PC-9 (cell line): ENCODE results near the gene TAOK2. TPM values are rescaled to one million over a fixed set of nuclear protein-coding genes. Genes with fewer than 3 reads are reported as not detected.

Experiments used
- Bru-seq: library from RNA; stranded (reverse); fragments of 400-500 nt; gene quantifications from one replicate; lab custom pipeline; 2021; lab: Mats Ljungman, UMichigan
- BruChase-seq, 2 experiments: library from RNA; stranded (reverse); fragments of 400-500 nt; gene quantifications; one replicate each; lab custom pipeline; 2021; lab: Mats Ljungman, UMichigan
- BruUV-seq: library from RNA; stranded (reverse); fragments of 400-500 nt; replicated peaks from 2 replicates; lab custom pipeline; 2021; lab: Mats Ljungman, UMichigan
- CTCF ChIA-PET: fragments of 300-600 bp; sonication (Branson Sonifier 250); formaldehyde crosslinking; loops from one replicate; lab custom pipeline; 2022; ENCODE audit warnings: antibody characterized with exemption; lab: Charles Lee
- POLR2A ChIA-PET: fragments of 300-600 bp; sonication (Branson Sonifier 250); formaldehyde crosslinking; loops from one replicate; lab custom pipeline; 2022; ENCODE audit warnings: antibody characterized with exemption; ENCODE audit not compliant: unreplicated experiment; lab: Charles Lee
- DNase-seq, 2 experiments: peaks; one replicate each; pipeline versions ENCODE4 v3.0.0 to v3.0.0-alpha.2; 2015 to 2022; ENCODE audit warnings: mixed read lengths in 1 of 2
- H2AFZ ChIP-seq: fragments of 200-600 bp; sonication (generic); 2 replicates; pipeline ENCODE4 v1.8.1; 2017; ENCODE audit warnings: antibody characterized with exemption
- H3F3A ChIP-seq: fragments of 200-600 bp; sonication (generic); 2 replicates; pipeline ENCODE4 v1.8.1; 2017; ENCODE audit warnings: antibody characterized with exemption, mild to moderate bottlenecking, low read depth; ENCODE audit not compliant: insufficient read depth
- H3K27ac ChIP-seq: fragments of 200-600 bp; sonication (generic); 2 replicates; pipeline ENCODE4 v1.6.1; 2016; ENCODE audit warnings: mixed run types
- H3K27me3 ChIP-seq: fragments of 200-600 bp; sonication (generic); 2 replicates; pipeline ENCODE4 v1.6.1; 2016; ENCODE audit warnings: low read depth, mixed run types; ENCODE audit not compliant: insufficient read depth
- H3K36me3 ChIP-seq: fragments of 200-600 bp; sonication (generic); 2 replicates; pipeline ENCODE4 v1.6.1; 2016; ENCODE audit warnings: low read depth, mixed run types
- H3K4me1 ChIP-seq: fragments of 200-600 bp; sonication (generic); replicated peaks from 2 replicates; pipeline ENCODE4 v1.6.1; 2016; ENCODE audit warnings: mixed run types; ENCODE audit not compliant: insufficient read depth
- H3K4me2 ChIP-seq: fragments of 200-600 bp; sonication (generic); 2 replicates; pipeline ENCODE4 v1.6.1; 2017; ENCODE audit warnings: mixed run types
- H3K4me3 ChIP-seq: fragments of 200-600 bp; sonication (generic); 2 replicates; pipeline ENCODE4 v1.6.1; 2016; ENCODE audit warnings: mixed run types
- H3K79me2 ChIP-seq: fragments of 200-600 bp; sonication (generic); 2 replicates; pipeline ENCODE4 v1.6.1; 2017; ENCODE audit warnings: low read depth, mixed run types
- H3K9me2 ChIP-seq: fragments of 200-600 bp; sonication (generic); 2 replicates; pipeline ENCODE4 v1.8.1; 2017; ENCODE audit warnings: mild to moderate bottlenecking; ENCODE audit not compliant: insufficient read depth
- H3K9me3 ChIP-seq: fragments of 200-600 bp; sonication (generic); 2 replicates; pipeline ENCODE4 v1.8.1; 2016; ENCODE audit warnings: low read depth; ENCODE audit not compliant: insufficient read depth
- H4K20me1 ChIP-seq: fragments of 200-600 bp; sonication (generic); 2 replicates; pipeline ENCODE4 v1.8.1; 2017; ENCODE audit not compliant: insufficient read depth
- EZH2 ChIP-seq: fragments of 200-600 bp; sonication (generic); IDR thresholded peaks from 2 replicates; pipeline ENCODE4 v1.8.0; 2017; ENCODE audit warnings: antibody characterized with exemption, low read depth
- intact Hi-C: fragments of 100-400 bp; cut with micrococcal nuclease; formaldehyde crosslinking; loops from one replicate; pipeline ENCODE4 v1.10.0; 2022; ENCODE audit not compliant: unreplicated experiment
- long read RNA-seq: library from polyadenylated mRNA; stranded (forward); transcript quantifications from one replicate; pipeline ENCODE4 v2.0.0, GENCODE V29; 2022
- total RNA-seq: library from RNA; stranded (reverse); gene quantifications from 2 replicates; pipeline ENCODE4 v1.2.3, GENCODE V29; 2021
- TF ChIP-seq, protein P1 (sequence below): fragments of 200-600 bp; sonication (generic); conservative IDR thresholded peaks from 2 replicates; pipeline ENCODE4 v1.6.1; 2017; ENCODE audit warnings: mixed run types, antibody characterized with exemption, mild to moderate bottlenecking, moderate library complexity

TAOK2 gene
- total RNA-seq (76.6 and 82.9 TPM in 2 replicates), Bru-seq, nascent RNA (percentile 81 among the genes with signal in this experiment), BruChase-seq, experiment 1, labeled RNA remaining after a 2-hour chase (percentile 91 among the genes with signal in this experiment), BruChase-seq, experiment 2, labeled RNA remaining after a 6-hour chase (percentile 94 among the genes with signal in this experiment)
- long read RNA-seq, partial matches to known transcripts = 0 of 3 reads
- long read RNA-seq, other reads (novel, unspliced or antisense) = 3 of 3 reads

DNA sequence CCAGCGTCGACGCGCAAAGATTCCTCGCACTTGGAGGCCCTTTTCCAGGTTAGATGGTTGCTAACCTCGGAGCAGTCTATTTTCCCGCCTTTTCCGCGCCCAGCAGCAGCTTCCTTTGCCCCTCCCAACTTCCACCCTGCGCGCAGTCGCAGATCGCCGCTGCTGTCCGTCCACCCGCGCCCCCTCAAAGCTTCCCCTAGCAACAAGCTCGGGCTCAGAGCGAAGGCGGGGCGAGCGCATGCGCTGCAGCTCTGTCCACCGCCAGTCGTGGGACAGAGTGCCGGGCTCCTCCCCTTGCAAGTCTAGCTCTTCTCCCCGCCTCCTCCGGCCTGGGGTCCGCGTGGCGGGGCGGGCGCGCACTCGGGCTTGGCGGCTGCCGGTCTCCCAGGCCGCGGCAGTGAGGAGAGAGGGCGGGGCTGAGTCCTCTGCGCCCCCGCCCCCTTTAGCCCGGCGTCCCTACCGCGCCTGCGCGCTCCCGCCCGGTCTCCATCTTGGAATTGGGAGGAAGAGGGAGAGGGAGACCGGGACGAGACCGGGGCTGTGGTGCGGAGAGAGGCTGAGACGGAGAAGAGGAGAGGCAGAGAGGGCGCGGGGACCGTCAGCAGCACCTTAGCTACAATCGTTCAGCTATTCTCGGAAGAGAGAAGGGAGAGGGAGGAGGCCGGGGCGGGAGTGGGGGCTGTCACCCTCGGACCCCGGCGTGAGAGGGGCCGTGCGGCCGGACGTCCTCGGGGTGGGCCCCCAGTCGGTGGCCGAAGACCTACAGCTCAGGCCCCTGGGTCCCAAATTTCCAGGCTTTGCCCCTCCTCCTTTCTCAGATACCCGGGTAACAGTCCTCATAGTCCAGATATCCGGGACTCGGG, at the start of gene TAOK2:
Gene TAOK2, plus strand, starts transcription at position 485 of the 863 bp plus-strand sequence. CDS start 3,905 bp downstream, outside the sequence.
- TF ChIP-seq, protein P1, sequence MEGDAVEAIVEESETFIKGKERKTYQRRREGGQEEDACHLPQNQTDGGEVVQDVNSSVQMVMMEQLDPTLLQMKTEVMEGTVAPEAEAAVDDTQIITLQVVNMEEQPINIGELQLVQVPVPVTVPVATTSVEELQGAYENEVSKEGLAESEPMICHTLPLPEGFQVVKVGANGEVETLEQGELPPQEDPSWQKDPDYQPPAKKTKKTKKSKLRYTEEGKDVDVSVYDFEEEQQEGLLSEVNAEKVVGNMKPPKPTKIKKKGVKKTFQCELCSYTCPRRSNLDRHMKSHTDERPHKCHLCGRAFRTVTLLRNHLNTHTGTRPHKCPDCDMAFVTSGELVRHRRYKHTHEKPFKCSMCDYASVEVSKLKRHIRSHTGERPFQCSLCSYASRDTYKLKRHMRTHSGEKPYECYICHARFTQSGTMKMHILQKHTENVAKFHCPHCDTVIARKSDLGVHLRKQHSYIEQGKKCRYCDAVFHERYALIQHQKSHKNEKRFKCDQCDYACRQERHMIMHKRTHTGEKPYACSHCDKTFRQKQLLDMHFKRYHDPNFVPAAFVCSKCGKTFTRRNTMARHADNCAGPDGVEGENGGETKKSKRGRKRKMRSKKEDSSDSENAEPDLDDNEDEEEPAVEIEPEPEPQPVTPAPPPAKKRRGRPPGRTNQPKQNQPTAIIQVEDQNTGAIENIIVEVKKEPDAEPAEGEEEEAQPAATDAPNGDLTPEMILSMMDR = no peak
- no peak for TF ChIP-seq EZH2
- Histone ChIP-seq H3K36me3 (0 out of 2 replicates have a peak, but pooled peaks cover 4% of the 10 kb centered on the region), H3K27me3 (no peaks in the 10 kb centered on the region), H3F3A (peaks cover 15% of the 10 kb centered on the region; the same call in 1 of the 2 replicates), H3K9me2 (no peaks in the 10 kb centered on the region), H3K9me3 (no peaks in the 10 kb centered on the region), H3K4me3 (peak within 1 kb of the TSS; percentile 84), H4K20me1 (peaks cover 21% of the 10 kb centered on the region; the same call in 1 of the 2 replicates), H3K27ac (peak within 1 kb of the TSS; percentile 8; the same call in 1 of the 2 replicates), H3K4me1 (peaks cover 19% of the 10 kb centered on the region), H2AFZ (peak within 1 kb of the TSS; percentile 94), H3K79me2 (peaks cover 41% of the 10 kb centered on the region), H3K4me2 (peak within 1 kb of the TSS; percentile 91)
- intact Hi-C loops = loop anchor here (1.0 kb wide), 5 partner anchors 29 to 168 kb away; partner anchors contain the start of genes ASPHD1, CDIPT and KCTD13
- POLR2A ChIA-PET = interaction anchor here (0.6 to 1.7 kb wide), 23 partner anchors 11 to 1273 kb away, joined by 3 to 30 read pairs (median 5); partner anchors contain the start of genes ALDOA, ASPHD1, CDIPT and HIRIP3
- DNase-seq = peak; percentile 95 to 100
- no TSS peak for BruUV-seq
- CTCF ChIA-PET = interaction anchor here (0.5 to 1.2 kb wide), 8 partner anchors 11 to 125 kb away, joined by 3 to 6 read pairs (median 4); partner anchors contain the start of genes ASPHD1, HIRIP3, KCTD13 and SEZ6L2

DNA sequence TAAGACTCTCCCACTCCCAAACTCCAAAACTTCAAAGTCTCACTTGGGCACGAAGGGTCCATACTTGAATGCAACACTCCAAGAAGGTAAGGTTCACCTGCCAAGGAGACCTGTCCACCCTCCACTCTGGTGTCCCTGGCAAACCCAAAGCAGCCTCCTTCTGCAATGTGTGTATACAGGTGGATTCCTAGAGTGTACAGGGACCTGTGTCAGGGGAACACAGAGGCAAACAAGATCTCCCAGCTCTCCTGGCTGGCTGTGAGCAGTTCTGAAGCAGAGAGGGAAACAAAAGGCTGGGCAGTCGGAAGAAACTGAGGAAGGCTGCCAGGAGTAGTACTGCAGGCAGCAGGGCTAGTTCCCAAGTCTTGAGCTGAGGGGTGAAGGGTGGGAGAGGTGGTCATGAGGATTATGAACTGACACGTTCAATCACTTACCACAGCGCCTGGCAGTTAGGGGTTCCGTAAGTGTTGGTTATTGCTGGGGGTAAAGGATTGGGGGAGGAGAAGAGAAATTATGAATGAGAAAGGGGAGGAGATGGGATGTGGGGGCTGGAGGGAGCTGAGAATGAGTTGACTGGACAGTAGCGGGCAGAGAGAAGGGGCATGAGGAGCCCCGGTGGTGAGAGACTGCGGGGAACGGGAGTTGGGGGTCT, 48.4 kb upstream of the TAOK2 start:
- Histone ChIP-seq H3F3A (peaks cover 22% of the 10 kb centered on the region; the same call in 1 of the 2 replicates), H3K27me3 (no peaks in the 10 kb centered on the region), H3K9me2 (no peaks in the 10 kb centered on the region), H3K4me1 (peaks cover 23% of the 10 kb centered on the region), H4K20me1 (peaks cover under 1% of the 10 kb centered on the region; the same call in 1 of the 2 replicates), H3K27ac (no peak overlapping the region; the same call in 1 of the 2 replicates), H3K36me3 (0 out of 2 replicates have a peak, but pooled peaks cover 8% of the 10 kb centered on the region), H3K4me3 (peak overlapping the region; percentile 84), H2AFZ (peak overlapping the region; percentile 97), H3K79me2 (peaks cover 41% of the 10 kb centered on the region), H3K4me2 (peak overlapping the region; percentile 99), H3K9me3 (no peaks in the 10 kb centered on the region)
- TF ChIP-seq, protein P1 = no peak
- TF ChIP-seq EZH2 = no peak
- no peak for DNase-seq
- POLR2A ChIA-PET = interaction anchor here (1.7 kb wide), 1 partner anchor 49 kb away, joined by 22 read pairs; the partner anchor contains the start of gene TAOK2
- CTCF ChIA-PET = interaction anchor here (0.5 to 1.0 kb wide), 3 partner anchors 19 to 75 kb away, joined by 3 to 14 read pairs (median 4); no protein-coding TSS in a partner anchor
- BruUV-seq = TSS peak; percentile 48
- intact Hi-C loops = loop anchor here (5.0 kb wide), 1 partner anchor 72 kb away; the partner anchor contains the start of genes HIRIP3 and INO80E
